Measurements from ENCODE around the gene OOSP3. TPM values are rescaled to one million over a fixed set of nuclear protein-coding genes. Genes with fewer than 3 reads are reported as not detected.
"Not testable (repeated sequence)": the region's sequence is repeated elsewhere in the genome, so short reads cannot be mapped to it uniquely, and the experiment has no call there.

Gene OOSP3, protein sequence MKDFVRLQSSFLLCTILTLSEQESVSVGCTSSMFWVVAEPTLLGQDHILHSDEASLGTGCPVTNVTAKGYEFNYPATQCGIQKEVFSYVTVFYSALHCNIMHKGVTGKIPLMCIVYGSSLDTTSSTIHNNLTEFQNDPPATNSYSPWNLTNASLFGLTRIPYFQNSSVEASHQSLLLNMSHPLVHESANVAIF
- polyA plus RNA-seq (2013, experiment 1 of 2; ENCODE audit: insufficient read length) = not detected
- polyA plus RNA-seq (2013, experiment 2 of 2; ENCODE audit: insufficient read length) = not detected

- DNase-seq = no peak
Measured at GRCh38 chr11:59878575-59878974, at the start of gene OOSP3. OOSP3 (plus strand) TSS chr11:59878782; CDS start chr11:59878809, 27 bp downstream.

GRCh38 chr11:59829358-59829757 is 49.2 kb upstream of the OOSP3 start:
- DNase-seq = no peak

GRCh38 chr11:59833602-59834001 is 45.0 kb upstream of the OOSP3 start:
- DNase-seq = no peak

DNA sequence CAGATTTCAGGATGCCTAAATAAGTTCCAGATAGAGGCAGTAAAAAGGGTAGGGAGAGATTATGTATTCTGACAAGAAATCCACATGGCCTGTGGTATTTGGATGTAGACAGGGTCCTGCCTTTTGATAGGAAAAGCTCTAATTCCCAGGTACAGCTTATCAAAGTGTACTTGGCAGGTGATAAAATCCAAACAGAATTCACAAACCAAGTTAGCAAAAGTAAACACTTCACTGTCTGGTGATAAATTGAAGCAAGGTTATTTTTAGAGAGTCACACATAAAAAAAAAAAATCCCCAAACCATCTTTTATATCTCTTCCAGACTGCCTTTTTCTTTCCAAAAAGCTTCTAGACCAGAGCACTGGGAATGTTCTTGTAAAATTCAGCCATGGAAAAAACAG is 39.0 kb upstream of the OOSP3 start:
- no peak for DNase-seq

GRCh38 chr11:59841514-59841913 is 37.1 kb upstream of the OOSP3 start:
- no peak for DNase-seq

GRCh38 chr11:59842316-59842715 is 36.3 kb upstream of the OOSP3 start:
- no peak for DNase-seq

DNA sequence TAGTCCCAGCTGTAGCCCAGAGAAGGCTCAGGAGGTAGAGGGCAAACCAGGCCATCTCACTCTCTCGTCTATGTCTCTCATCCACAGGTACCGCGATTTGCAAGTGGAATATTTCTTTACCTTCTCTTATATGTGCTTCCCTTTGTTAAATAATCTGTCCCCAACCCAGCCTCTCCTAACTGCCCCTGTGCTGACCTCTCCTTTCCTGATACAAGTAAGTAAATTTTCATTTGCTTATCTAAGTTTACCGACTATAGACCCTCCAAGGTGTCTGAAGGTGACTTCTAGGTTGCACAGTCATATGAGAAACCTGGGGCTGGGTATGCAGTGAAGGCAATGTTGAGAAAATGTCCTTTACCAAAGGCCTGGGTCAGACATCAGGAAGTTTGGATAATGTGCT is 33.2 kb upstream of the OOSP3 start, which contains the start of gene CBLIF:
Gene CBLIF, minus strand, starts transcription at position 101 of the 400 bp plus-strand sequence. Its CDS starts 46 bp downstream, at position 55.
- no peak for DNase-seq

- DNase-seq = no peak
Measured at GRCh38 chr11:59846556-59846955, 32.0 kb upstream of the OOSP3 start.

DNA sequence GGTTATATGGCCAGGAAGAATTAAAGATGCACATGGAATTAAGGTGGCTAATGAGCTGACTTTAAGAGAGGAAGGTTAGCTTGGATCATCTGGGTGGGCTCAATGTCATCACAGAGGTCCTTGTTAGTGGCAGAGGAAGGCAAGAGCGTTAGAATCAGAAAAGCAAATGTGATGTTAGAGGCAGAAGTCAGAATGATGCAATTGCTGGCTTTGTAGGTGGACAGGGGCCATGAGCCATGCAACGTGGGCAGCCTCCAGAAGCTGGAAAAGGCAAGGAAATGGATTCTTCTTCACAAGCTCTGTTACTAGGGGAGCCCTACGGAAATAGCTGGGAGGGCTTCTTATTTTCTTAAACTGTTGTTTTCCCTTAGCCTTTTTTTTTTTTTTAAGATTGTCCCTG is 31.0 kb upstream of the OOSP3 start:
- no peak for DNase-seq

- DNase-seq = not testable (repeated sequence)
Measured at GRCh38 chr11:59848439-59848838, 30.1 kb upstream of the OOSP3 start.

- no peak for DNase-seq
Measured at GRCh38 chr11:59849129-59849528, 29.5 kb upstream of the OOSP3 start.

DNA sequence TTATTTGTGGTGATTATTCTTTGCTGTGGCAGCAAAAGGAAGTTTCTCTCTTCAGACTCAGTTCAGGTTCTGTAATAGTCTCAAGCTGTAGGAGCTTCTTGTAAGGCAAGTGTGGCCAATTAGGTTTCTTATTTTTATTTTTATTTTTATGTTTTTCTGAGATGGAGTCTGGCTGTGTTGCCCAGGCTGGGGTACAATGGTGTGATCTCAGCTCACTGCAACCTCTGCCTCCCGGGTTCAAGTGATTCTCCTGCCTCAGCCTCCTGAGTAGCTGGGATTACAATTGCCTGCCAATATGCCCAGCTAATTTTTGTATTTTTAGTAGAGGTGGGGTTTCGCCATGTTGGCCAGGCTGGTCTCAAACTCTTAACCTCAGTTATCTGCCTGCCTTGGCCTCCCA is 29.0 kb upstream of the OOSP3 start:
- DNase-seq = not testable (repeated sequence)

- not testable (repeated sequence) for DNase-seq
Measured at GRCh38 chr11:59851416-59851815, 27.2 kb upstream of the OOSP3 start.

DNA sequence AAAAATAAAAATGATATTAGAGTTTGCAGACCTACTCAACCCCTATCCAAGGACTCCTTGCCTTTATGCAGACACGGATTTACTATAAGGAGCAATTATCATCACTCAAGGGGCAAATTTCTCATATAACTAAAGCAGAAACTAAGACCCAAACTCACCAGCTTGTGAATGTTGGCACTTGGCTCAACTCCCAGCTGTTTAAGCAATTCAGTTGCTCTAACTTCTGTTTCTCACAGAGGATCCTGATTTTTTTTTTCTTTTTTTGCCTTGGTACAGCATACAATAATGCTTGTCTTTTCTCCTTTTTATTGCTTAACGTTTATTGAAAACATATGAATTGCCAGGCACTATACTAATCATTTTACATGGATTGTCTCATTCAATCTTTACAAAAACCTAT is 23.7 kb upstream of the OOSP3 start:
- no peak for DNase-seq

DNA sequence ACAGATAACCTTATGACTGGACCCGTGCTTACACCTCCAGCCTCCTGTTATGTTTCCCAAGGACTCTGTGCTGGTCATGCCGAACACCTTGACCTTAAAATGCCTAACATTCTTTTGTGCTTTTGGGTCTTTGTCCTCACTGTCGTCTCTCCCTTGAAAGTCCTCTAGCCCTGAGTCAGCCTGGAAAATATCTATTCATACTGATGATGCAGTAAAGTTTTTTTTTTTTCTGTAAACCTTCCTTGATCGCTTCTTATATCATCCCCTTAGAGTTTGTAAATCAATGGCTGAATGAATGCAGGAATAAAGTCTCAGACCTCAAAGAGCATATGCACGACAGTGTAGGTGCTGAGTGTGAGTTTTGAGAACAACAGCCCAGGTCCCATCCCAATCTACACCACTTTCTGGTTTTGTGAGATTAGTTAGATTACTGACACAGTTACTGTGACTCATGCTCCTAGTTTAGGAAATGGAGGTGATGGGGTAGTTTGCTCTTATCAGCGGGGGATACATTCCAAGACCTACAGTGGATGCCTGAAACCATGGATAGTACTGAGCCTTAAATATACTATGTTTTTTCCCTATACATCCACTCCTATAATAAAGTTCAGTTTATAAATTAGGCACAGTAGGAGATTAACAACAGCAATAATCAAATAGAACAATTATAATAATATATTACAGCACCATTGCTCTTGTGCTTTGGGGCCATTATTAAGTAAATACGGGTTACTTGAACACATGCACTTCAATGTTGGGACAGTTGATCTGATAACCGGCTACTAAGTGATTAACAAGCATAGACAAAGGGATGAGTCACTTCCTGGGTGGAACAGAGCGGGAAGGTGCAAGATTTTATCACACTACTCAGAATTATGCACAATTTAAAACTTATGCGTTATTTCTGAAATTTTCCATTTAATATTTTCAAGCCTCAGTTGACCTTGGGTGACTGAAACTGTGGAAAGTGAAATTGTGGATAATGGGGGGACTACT is 20.8 kb upstream of the OOSP3 start:
- DNase-seq = no peak

GRCh38 chr11:59859673-59860072 is 18.9 kb upstream of the OOSP3 start:
- DNase-seq = no peak

DNA sequence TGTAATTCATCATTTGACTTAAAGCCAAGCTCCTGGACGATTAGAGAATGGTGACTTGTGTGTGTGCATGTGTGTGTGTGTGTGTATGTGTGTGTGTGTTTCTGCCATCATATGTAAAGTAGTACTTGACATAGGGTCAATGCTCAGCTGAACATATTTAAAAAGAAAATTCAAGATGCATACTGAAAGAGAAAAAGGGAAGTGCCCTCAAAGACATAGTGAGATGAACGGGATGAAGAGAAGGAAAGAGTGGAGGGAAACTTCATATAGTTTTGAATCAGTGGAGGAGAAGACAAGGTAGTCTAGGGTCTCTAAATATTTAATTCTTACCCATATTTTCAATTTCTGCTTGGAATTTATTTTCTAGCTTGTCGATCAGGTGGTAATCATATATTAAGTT is 16.3 kb upstream of the OOSP3 start:
- DNase-seq = no peak

DNA sequence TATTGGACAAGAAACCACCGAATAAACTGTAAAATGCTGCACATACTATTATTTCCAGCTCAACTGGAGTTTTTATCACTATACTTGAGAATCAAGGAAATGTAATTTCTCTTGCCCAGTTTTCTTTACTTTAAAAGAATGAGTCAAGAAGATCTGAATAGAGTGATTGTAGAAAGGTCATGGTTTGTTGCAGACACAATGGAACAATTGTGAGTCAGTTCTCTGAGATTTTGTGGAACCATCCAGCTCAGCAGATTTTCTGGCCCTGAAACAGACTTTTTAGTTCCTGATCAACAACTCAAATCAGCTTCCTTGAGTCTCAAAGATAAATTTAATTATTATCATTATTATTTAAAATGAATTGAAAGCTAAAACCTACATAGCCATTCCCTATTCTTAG is 13.6 kb upstream of the OOSP3 start:
- no peak for DNase-seq

DNA sequence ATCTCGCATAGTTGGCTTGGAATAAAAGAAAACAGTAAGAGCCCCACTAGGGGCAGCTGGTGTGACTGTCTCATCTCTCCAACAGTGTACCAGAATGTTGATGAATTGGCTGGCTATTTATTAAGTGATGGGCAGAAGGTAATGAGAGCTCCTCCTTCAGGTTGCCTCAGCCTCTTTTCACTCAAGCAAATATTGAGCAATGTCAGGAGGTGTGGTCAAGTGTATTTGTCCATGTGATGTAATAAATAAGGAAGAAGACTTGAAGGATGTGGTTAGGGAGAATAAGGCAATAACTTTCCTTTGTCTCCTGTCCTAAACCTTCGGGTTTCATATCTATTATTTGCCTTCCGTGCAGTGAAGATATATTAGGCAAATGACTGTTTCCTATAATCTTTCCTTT is 12.2 kb upstream of the OOSP3 start, which contains the start of gene TCN1:
Gene TCN1, minus strand, starts transcription at position 91 of the 400 bp plus-strand sequence. Its CDS starts 17 bp downstream, at position 74.
- DNase-seq = no peak

GRCh38 chr11:59866836-59867235 is 11.7 kb upstream of the OOSP3 start:
- no peak for DNase-seq

GRCh38 chr11:59867946-59868345 is 10.6 kb upstream of the OOSP3 start:
- no peak for DNase-seq

DNA sequence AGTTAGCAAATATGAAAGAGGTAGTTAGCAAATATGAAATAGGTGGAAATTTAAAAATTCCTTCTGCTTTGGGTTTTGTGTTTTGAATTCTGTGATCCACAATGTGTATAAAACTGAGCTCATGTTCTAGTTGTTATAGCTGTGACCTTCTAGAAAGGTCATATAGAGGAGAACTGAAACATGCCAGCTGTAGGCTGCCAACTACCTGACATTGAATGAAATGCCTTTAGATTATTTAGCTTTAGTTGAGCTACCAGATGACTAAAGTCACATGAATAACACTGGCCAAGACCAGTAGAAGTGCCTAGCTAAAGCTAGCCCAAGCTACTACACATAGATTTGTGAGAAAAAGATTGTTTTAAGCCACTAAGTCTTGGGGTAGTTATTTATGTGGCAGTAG is 6.5 kb upstream of the OOSP3 start:
- DNase-seq = no peak

GRCh38 chr11:59875856-59876519 is 2.6 kb upstream of the OOSP3 start:
- no peak for DNase-seq

All from fibroblast of skin of scalp (primary cell).